Kidney (tissue), 14 donors: ENCODE results near the gene HEXD. TPM values are rescaled to one million over a fixed set of nuclear protein-coding genes. Genes with fewer than 3 reads are reported as not detected.

Source experiments
- DNase-seq, 5 donors: peaks; one replicate each; pipeline ENCODE4 v3.0.0-alpha.2; 2013 to 2020
- FAIRE-seq: peaks from 2 replicates; lab custom pipeline; 2012; peaks lifted over from hg19 to GRCh38; lab: Jason Lieb, UNC
- H3K27ac ChIP-seq, 2 donors: one replicate each; pipeline ENCODE4 v1.7.0; 2013; ENCODE audit warnings: low read depth in 2 of 2, low read length in 2 of 2, inconsistent platforms in 1 of 2
- H3K27me3 ChIP-seq: one replicate; pipeline ENCODE4 v1.7.1; 2013; ENCODE audit warnings: low read length, inconsistent platforms; ENCODE audit not compliant: control insufficient read depth, insufficient read depth
- H3K36me3 ChIP-seq, 3 donors: one replicate each; pipeline versions ENCODE4 v1.7.0 to v1.7.1; 2013; ENCODE audit warnings: low read length in 3 of 3, control low read depth in 1 of 3, inconsistent platforms in 1 of 3; ENCODE audit not compliant: insufficient read depth in 3 of 3, control insufficient read depth in 2 of 3
- H3K4me1 ChIP-seq, 3 donors: one replicate each; pipeline versions ENCODE4 v1.7.0 to v1.7.1; 2013; ENCODE audit warnings: low read length in 3 of 3, inconsistent platforms in 1 of 3, low read depth in 1 of 3; ENCODE audit not compliant: control insufficient read depth in 2 of 3, insufficient read depth in 2 of 3
- H3K4me3 ChIP-seq, 3 donors: one replicate each; pipeline versions ENCODE4 v1.7.0 to v1.8.1; 2013; ENCODE audit warnings: low read length in 3 of 3, control low read depth in 1 of 3, inconsistent platforms in 1 of 3
- H3K9ac ChIP-seq, 3 donors: one replicate each; pipeline versions ENCODE4 v1.7.0 to v1.7.1; 2013; ENCODE audit warnings: low read length in 3 of 3, control low read depth in 1 of 3, inconsistent platforms in 1 of 3
- H3K9me3 ChIP-seq, 3 donors: one replicate each; pipeline versions ENCODE4 v1.7.0 to v1.7.1; 2013; ENCODE audit warnings: low read length in 3 of 3, control low read depth in 1 of 3, inconsistent platforms in 1 of 3; ENCODE audit not compliant: control insufficient read depth in 2 of 3, insufficient read depth in 1 of 3
- intact Hi-C: fragments of 100-400 bp; cut with DNase I; formaldehyde crosslinking; loops from one replicate; pipeline ENCODE4 v1.11.1; 2022
- polyA plus RNA-seq: library from polyadenylated mRNA; stranded (reverse); fragments of 350-450 nt; fragmentation: Illumina TruSeq; extraction: RNeasy Lipid Tissue Mini Kit (QIAGEN cat#74804); gene quantifications from one replicate; pipeline ENCODE4 v1.2.3, GENCODE V29; 2014; ENCODE audit warnings: low read depth, low replicate concordance; ENCODE audit not compliant: insufficient read depth
- total RNA-seq: library from RNA; stranded (reverse); fragmentation: NEBNext Ultra II Directional; extraction: Animal tissue kit (Norgen Biotek cat#: 25700); gene quantifications from one replicate; pipeline ENCODE4 v1.2.1, GENCODE V29; 2021
- TF ChIP-seq, protein P1 (sequence below): IDR thresholded peaks from 3 replicates; pipeline ENCODE4 v1.5.1; 2012; ENCODE audit warnings: mild to moderate bottlenecking, moderate library complexity, borderline replicate concordance; ENCODE audit not compliant: insufficient read depth; ENCODE audit errors: extremely low read depth
- donor health status: control.
- donor health status: control.
- donor health status: control.
- donor health status: control.
- donor health status: control.
- donor health status: DM: yes; HTN: yes; CAD: no.
- donor health status: Normal renal cell carcinoma (clear cell type).

The HEXD gene
- total and polyA plus RNA-seq, 2 donors from 2014 or later: 39.2 to 42.0 TPM

DNA sequence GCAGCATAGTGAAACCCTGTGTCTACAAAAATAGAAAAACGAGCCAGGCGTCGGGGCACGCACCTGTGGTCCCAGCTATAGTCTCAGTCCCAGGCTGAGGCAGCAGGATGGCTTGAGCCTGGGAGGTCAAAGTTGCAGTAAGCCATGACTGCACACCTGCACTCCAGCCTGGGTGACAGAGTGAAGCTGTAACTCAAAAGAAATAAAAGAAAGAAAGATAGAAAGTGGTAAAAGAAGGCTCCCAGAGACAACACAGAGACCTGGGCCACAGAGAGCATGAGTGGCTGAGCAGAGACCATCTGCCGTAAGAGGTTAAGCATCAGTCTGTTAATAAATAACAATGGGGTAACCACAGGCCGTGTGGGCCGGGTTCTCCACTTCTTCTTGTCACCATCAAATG lies 15.3 kb upstream of the HEXD start:
- TF ChIP-seq, protein P1, sequence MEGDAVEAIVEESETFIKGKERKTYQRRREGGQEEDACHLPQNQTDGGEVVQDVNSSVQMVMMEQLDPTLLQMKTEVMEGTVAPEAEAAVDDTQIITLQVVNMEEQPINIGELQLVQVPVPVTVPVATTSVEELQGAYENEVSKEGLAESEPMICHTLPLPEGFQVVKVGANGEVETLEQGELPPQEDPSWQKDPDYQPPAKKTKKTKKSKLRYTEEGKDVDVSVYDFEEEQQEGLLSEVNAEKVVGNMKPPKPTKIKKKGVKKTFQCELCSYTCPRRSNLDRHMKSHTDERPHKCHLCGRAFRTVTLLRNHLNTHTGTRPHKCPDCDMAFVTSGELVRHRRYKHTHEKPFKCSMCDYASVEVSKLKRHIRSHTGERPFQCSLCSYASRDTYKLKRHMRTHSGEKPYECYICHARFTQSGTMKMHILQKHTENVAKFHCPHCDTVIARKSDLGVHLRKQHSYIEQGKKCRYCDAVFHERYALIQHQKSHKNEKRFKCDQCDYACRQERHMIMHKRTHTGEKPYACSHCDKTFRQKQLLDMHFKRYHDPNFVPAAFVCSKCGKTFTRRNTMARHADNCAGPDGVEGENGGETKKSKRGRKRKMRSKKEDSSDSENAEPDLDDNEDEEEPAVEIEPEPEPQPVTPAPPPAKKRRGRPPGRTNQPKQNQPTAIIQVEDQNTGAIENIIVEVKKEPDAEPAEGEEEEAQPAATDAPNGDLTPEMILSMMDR: no peak
- FAIRE-seq: no peak
- H3K4me3 ChIP-seq: no peak overlapping the region

DNA sequence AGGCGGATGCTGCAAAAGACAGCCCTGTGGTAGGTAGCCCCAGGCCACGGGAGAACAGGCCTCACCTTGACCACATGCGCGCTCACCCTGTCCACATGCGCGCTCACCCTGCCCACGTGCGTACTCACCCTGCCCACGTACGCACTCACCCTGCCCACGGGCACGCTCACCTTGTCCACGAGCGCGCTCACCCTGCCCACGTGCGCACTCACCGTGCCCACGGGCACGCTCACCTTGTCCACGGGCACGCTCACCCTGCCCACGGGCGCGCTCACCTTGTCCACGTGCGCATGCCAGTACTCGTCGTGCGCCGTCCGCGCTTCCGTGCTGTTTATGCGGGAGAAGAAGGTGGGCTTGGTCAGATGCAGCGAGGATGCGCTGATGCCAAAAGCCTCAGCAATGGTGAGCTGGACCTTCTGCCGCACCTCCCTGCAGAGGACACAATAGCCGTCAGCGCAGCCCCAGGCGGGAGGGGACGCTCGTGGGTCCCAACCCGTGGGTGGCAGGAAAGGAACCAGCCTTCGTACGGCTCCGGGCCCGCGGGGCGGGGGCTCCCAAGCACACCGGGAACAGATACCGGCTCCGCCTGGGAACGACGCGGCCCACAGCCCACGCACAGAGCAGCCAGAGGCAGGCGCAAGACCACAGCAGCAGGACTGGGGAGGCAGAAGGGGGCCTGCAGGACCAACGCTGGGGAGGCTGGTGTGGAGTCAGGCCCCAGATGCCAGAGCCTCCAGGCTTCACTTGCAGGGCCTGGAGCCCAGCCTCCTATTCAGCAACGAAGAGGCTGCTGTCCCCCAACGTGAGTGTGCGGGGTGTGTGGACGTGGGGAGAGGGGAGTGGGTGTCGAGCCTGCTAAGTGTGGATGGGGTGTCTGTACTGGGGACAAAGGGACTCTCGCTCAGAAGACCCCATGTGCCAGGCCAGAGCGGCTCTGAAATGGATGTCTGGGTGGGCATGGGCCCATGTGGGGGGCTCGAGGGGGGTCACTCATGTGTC lies 14.2 kb upstream of the HEXD start:
- Histone ChIP-seq H3K9me3 (no peaks in the 10 kb centered on the region), H3K4me1 (no peaks in the 10 kb centered on the region), H3K27me3 (no peaks in the 10 kb centered on the region), H3K36me3 (peaks cover 0 to 3% (median 0%) of the 10 kb centered on the region in 3 donors), H3K27ac (no peak overlapping the region), H3K4me3 (no peak overlapping the region), H3K9ac (no peak overlapping the region)
- intact Hi-C loops: no loop called here
- TF ChIP-seq, protein P1: no peak
- FAIRE-seq (no peak), DNase-seq (peak in 1 of 5 donors; percentile 68)

More for the DNA sequence above, 15.3 kb upstream of the HEXD start:
- no peak overlapping the region for H3K27ac ChIP-seq
- H3K27me3 ChIP-seq: no peaks in the 10 kb centered on the region
- no peaks in the 10 kb centered on the region for H3K9me3 ChIP-seq
- H3K4me1 ChIP-seq: no peaks in the 10 kb centered on the region
- H3K36me3 ChIP-seq: peaks cover 0 to 3% (median 0%) of the 10 kb centered on the region in 3 donors
- no peak overlapping the region for H3K9ac ChIP-seq
- intact Hi-C loops: no loop called here
- DNase-seq: peak in 1 of 5 donors; percentile 23

DNA sequence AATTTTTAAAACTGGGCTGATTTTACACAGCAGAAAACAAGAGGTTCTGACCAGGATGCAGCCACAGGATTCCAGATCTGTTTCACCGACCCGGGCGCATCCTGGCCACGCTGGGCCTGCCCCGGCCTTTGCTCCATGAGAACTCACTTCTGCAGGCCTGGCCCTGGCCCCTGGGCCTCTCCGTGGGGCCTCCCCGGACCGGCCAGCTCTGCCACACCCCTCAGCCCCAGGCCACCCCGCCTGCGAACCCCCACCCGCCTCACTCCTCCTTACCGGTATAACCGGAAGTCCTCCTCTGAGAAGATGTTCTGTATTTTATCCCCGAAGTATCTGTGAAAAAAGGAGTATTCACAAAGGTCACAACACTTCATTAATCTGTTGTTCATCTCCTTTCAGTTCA lies 13.1 kb upstream of the HEXD start:
- H3K9me3 ChIP-seq: no peaks in the 10 kb centered on the region
- no peak overlapping the region for H3K27ac ChIP-seq
- peaks cover 0 to 4% (median 3%) of the 10 kb centered on the region in 3 donors for H3K36me3 ChIP-seq
- TF ChIP-seq, protein P1: no peak
- no peak overlapping the region for H3K9ac ChIP-seq
- H3K4me3 ChIP-seq: no peak overlapping the region
- H3K4me1 ChIP-seq: no peaks in the 10 kb centered on the region
- DNase-seq (peak in 1 of 5 donors; percentile 65), FAIRE-seq (no peak)
- intact Hi-C loops: no loop called here
- no peaks in the 10 kb centered on the region for H3K27me3 ChIP-seq
